Activated CD4-positive, alpha-beta T cell treated with anti-CD3 and anti-CD28 coated beads for 48 hours (primary cell): ENCODE results near the gene XRRA1.

ENCODE experiments used
- DNase-seq: peaks from one replicate; pipeline ENCODE4 v3.0.0-alpha.2; 2020

XRRA1 gene

GRCh38 chr11:74824285-74824982 is 124.5 kb downstream of the XRRA1 start:
- DNase-seq = no peak

DNA sequence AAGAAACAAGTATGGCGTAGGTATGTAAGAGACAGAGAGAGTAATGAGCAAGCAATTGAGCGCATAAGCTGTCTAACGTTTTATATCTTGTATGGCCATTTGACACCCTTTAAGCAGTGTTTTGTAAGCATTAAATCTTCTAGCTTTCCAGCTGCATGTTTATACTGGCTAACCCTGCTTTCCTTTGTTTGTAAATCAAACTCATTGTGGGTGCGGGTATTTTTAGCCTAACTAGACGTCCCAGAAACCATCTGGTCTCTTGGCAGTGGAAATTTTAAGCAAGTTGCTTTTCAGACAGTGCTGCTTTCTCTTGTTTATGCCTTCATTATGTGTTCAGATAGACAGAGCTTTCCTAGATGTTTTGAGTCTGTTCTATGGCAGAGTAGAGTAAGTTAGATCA is 126.7 kb downstream of the XRRA1 start:
- DNase-seq = no peak

GRCh38 chr11:74820763-74821162 is 128.1 kb downstream of the XRRA1 start:
- DNase-seq = no peak

GRCh38 chr11:74819400-74819799 is 129.5 kb downstream of the XRRA1 start:
- DNase-seq = no peak

DNA sequence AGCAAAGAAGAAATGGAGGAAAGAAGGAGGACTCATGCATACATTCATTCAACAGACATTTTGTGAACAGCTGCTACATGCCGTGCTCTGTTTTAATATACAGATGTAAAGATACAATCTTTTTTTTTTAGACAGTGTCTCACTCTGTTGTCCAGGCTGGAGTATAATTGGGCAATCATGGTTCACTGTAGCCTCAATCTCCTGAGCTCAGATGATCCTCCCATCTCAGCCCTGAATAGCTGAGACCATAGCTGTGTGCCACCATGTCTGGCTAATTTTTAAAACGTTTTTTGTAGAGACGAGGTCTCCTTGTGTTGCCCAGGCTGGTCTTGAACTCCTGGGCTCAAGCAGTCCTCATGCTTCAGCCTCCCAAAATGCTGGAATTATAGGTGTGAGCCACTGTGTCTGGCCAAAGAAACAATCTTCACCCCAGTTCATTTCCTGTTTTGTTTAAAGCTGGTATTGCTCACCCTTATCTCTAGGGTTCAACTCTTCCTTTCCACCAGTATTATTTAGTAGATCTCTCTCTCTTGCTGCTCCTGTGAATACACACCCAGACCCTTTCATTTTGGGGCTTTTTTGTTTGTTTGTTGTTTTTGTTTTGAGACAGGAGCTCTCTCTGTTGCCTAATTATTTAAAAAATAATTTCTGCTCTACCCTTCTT is 130.5 kb downstream of the XRRA1 start:
- no peak for DNase-seq

DNA sequence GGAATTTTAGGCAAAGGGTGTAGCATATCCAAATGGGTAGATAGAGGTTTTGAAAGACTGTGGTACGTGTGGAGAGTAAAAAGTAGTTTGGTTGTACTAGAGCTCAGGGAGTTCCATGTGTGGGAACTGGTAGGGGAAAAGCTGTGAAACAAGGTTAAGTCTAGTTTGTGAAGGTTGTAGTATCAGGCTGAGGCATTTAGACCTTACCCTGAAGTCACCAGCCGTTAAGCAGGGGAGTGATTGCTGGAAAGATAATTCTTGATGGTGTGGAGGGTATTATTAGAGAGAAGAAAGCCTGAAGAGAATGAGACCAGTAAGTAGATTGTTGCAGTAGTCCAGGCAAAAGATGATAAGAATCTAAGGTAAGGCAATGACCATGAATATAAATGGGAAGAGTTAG is 132.2 kb downstream of the XRRA1 start:
- DNase-seq = no peak

DNA sequence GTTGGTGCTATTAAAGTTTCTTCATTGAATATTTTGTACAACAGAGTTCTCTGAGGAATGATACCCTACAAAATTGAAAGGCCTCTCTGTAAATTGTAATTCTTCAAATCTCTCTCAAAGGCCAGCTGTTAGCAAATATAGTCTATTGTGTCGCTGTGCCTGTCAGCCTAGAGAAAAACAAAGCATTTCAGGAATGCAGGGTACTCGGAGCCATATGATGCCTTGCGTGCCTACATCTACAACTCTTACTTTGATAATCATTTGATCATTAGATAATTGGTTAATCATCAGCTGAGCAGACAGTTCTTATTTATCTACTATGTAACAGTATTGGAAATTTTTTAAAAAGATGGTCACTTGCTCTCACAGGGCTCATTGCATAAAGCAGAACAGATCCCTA is 132.9 kb downstream of the XRRA1 start:
- no peak for DNase-seq

GRCh38 chr11:74809801-74810200 is 139.1 kb downstream of the XRRA1 start:
- DNase-seq = no peak

DNA sequence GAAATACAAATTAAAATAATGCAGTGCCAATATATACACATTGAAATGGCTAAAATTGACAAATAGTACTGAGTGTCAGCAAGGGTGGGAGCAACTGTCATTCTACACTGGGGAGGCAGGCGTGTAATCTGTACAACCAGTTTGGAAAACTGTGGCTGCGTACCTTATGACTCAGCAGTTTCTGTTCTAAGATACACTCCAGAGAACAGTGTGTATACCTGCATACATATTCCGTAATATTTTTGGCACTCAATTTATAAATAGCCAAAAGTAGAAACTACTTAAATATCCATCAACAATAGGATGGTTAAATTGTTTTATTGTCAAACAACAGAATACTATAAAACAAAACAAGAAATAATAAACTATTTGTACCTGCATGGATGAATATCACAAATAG is 142.6 kb downstream of the XRRA1 start:
- DNase-seq = no peak

- no peak for DNase-seq
Measured at GRCh38 chr11:74791333-74792100, 157.4 kb downstream of the XRRA1 start.
